Tibial nerve (tissue), 3 donors: ENCODE results near the gene PARP14.
"Not testable (repeated sequence)": the region's sequence is repeated elsewhere in the genome, so short reads cannot be mapped to it uniquely, and the experiment has no call there.

ENCODE experiments used
- CTCF ChIP-seq, 5 experiments: fragments of 200-600 bp in 3 of 5; fragments of 450-650 bp in 2 of 5; sonication (generic) in 3 of 5; IDR thresholded peaks; one replicate each; pipeline ENCODE4 v1.5.1; 2016 to 2019; ENCODE audit warnings: antibody characterized with exemption in 5 of 5, mild to moderate bottlenecking in 3 of 5, moderate library complexity in 2 of 5
- POLR2A ChIP-seq, 2 donors: fragments of 450-650 bp; IDR thresholded peaks; one replicate each; pipeline ENCODE4 v1.6.1; 2017; ENCODE audit warnings: antibody characterized with exemption in 2 of 2, mild to moderate bottlenecking in 2 of 2, moderate library complexity in 2 of 2

GRCh38 chr3:122658336-122658735 lies 22.3 kb upstream of the PARP14 start:
- not testable (repeated sequence) for TF ChIP-seq CTCF, POLR2A (IDR thresholded peaks at IDR 0.05)
